Thymus (tissue), 11 donors: ENCODE data around the gene HNRNPDL. TPM values are rescaled to one million over a fixed set of nuclear protein-coding genes. Genes with fewer than 3 reads are reported as not detected.

Experiments
- DNase-seq, 9 donors: peaks; one replicate each; pipeline ENCODE4 v3.0.0-alpha.2; 2013; ENCODE audit warnings: low spot score in 9 of 9, low read depth in 6 of 9, missing footprints in 1 of 9
- H3K27ac ChIP-seq, 2 donors: one replicate each; pipeline ENCODE4 v1.5.1; 2013; ENCODE audit warnings: control low read depth in 1 of 2, low read depth in 1 of 2, low read length in 1 of 2, mild to moderate bottlenecking in 1 of 2, moderate library complexity in 1 of 2
- H3K27me3 ChIP-seq, 2 donors: one replicate each; pipeline ENCODE4 v1.5.1; 2013; ENCODE audit warnings: low read length in 1 of 2; ENCODE audit not compliant: control insufficient read depth in 2 of 2, insufficient read depth in 1 of 2
- H3K36me3 ChIP-seq, 2 donors: one replicate each; pipeline ENCODE4 v1.5.1; 2013; ENCODE audit warnings: low read length in 1 of 2, mild to moderate bottlenecking in 1 of 2, moderate library complexity in 1 of 2; ENCODE audit not compliant: control insufficient read depth in 2 of 2, insufficient read depth in 2 of 2
- H3K4me1 ChIP-seq, 2 donors: one replicate each; pipeline ENCODE4 v1.5.1; 2013; ENCODE audit warnings: low read length in 2 of 2; ENCODE audit not compliant: control insufficient read depth in 2 of 2, insufficient read depth in 2 of 2
- H3K4me3 ChIP-seq, 2 donors: one replicate each; pipeline ENCODE4 v1.5.1; 2013; ENCODE audit warnings: low read length in 2 of 2, control low read depth in 1 of 2, mild to moderate bottlenecking in 1 of 2
- H3K9me3 ChIP-seq, 2 donors: one replicate each; pipeline ENCODE4 v1.5.1; 2013; ENCODE audit warnings: low read length in 1 of 2, mild to moderate bottlenecking in 1 of 2; ENCODE audit not compliant: control insufficient read depth in 2 of 2, insufficient read depth in 1 of 2
- WGBS: extraction: QIAGEN DNeasy Blood & Tissue Kit; methylation state at CpG from one replicate; pipeline ENCODE4 v1.1.7; 2013; 5-methylcytosine and 5-hydroxymethylcytosine counted together
- polyA plus RNA-seq: library from polyadenylated mRNA; stranded (reverse); fragments of 200-250 nt; gene quantifications from one replicate; pipeline ENCODE4 v1.2.3, GENCODE V29; 2013
- total RNA-seq: library from RNA; stranded (reverse); fragments of 120-200 nt; gene quantifications from one replicate; pipeline ENCODE4 v1.2.4, GENCODE V29; 2013
- donor health status: healthy.

HNRNPDL gene
- total and polyA plus RNA-seq, 2 donors = 279 to 341 TPM

GRCh38 chr4:82467471-82467870 lies 37.2 kb upstream of the HNRNPDL start:
- DNase-seq = no peak
- Histone ChIP-seq H3K4me1 (no peaks in the 10 kb centered on the region), H3K9me3 (no peaks in the 10 kb centered on the region), H3K27me3 (no peaks in the 10 kb centered on the region), H3K27ac (no peak overlapping the region), H3K36me3 (peaks cover 11 to 20% of the 10 kb centered on the region in 2 donors), H3K4me3 (no peak overlapping the region)
- 64% methylated on average over 3 of the region's 3 CpGs for WGBS

- DNase-seq = no peak
- Histone ChIP-seq H3K36me3 (peaks cover 24 to 43% of the 10 kb centered on the region in 2 donors), H3K4me3 (no peak overlapping the region), H3K4me1 (no peaks in the 10 kb centered on the region), H3K27ac (no peak overlapping the region), H3K27me3 (no peaks in the 10 kb centered on the region), H3K9me3 (no peaks in the 10 kb centered on the region)
- 99% methylated on average over 1 of the region's 1 CpG for WGBS
These were observed 33.0 kb upstream of the HNRNPDL start for GRCh38 chr4:82463221-82463620.

- Histone ChIP-seq H3K27me3 (no peaks in the 10 kb centered on the region), H3K36me3 (peaks cover 29 to 45% of the 10 kb centered on the region in 2 donors), H3K4me3 (no peak overlapping the region), H3K9me3 (no peaks in the 10 kb centered on the region), H3K27ac (no peak overlapping the region), H3K4me1 (no peaks in the 10 kb centered on the region)
- 23% methylated on average over 7 of the region's 7 CpGs for WGBS
- DNase-seq = peak; percentile 60 to 91 (median 80)
These were observed 32.2 kb upstream of the HNRNPDL start for GRCh38 chr4:82462415-82462831.

- Histone ChIP-seq H3K4me1 (no peaks in the 10 kb centered on the region), H3K27me3 (no peaks in the 10 kb centered on the region), H3K4me3 (no peak overlapping the region), H3K36me3 (peaks cover 33 to 48% of the 10 kb centered on the region in 2 donors), H3K27ac (no peak overlapping the region), H3K9me3 (no peaks in the 10 kb centered on the region)
- no peak for DNase-seq
- 96% methylated on average over 2 of the region's 2 CpGs for WGBS
These were observed 31.4 kb upstream of the HNRNPDL start for GRCh38 chr4:82461710-82462109.

- Histone ChIP-seq H3K9me3 (no peaks in the 10 kb centered on the region), H3K36me3 (peaks cover 31 to 67% of the 10 kb centered on the region in 2 donors)
- WGBS = 98% methylated on average over 2 of the region's 2 CpGs
These were observed 28.5 kb upstream of the HNRNPDL start for GRCh38 chr4:82458729-82459128.

GRCh38 chr4:82457266-82457665 lies 27.0 kb upstream of the HNRNPDL start:
- H3K36me3 ChIP-seq = peaks cover 35 to 67% of the 10 kb centered on the region in 2 donors
- DNase-seq = no peak
- H3K4me3 ChIP-seq = no peak overlapping the region
- H3K9me3 ChIP-seq = no peaks in the 10 kb centered on the region
- H3K27me3 ChIP-seq = no peaks in the 10 kb centered on the region
- no peak overlapping the region for H3K27ac ChIP-seq
- H3K4me1 ChIP-seq = no peaks in the 10 kb centered on the region
- 97% methylated on average over 7 of the region's 7 CpGs for WGBS

More at GRCh38 chr4:82458729-82459128, 28.5 kb upstream of the HNRNPDL start:
- Histone ChIP-seq H3K4me3 (no peak overlapping the region), H3K27ac (no peak overlapping the region), H3K4me1 (no peaks in the 10 kb centered on the region), H3K27me3 (no peaks in the 10 kb centered on the region)
- no peak for DNase-seq

- Histone ChIP-seq H3K27me3 (no peaks in the 10 kb centered on the region), H3K36me3 (peaks cover 33 to 72% of the 10 kb centered on the region in 2 donors), H3K4me1 (no peaks in the 10 kb centered on the region), H3K27ac (no peak overlapping the region), H3K9me3 (no peaks in the 10 kb centered on the region), H3K4me3 (no peak overlapping the region)
- 98% methylated on average over 7 of the region's 7 CpGs for WGBS
- no peak for DNase-seq
These were observed 21.8 kb upstream of the HNRNPDL start for GRCh38 chr4:82452026-82452425.

GRCh38 chr4:82450966-82451755 lies 20.9 kb upstream of the HNRNPDL start:
- no peaks in the 10 kb centered on the region for H3K9me3 ChIP-seq
- DNase-seq = no peak
- WGBS = 95% methylated on average over 13 of the region's 13 CpGs
- no peak overlapping the region for H3K27ac ChIP-seq
- no peak overlapping the region for H3K4me3 ChIP-seq
- no peaks in the 10 kb centered on the region for H3K27me3 ChIP-seq
- H3K4me1 ChIP-seq = no peaks in the 10 kb centered on the region
- peaks cover 32 to 66% of the 10 kb centered on the region in 2 donors for H3K36me3 ChIP-seq

- H3K4me1 ChIP-seq = no peaks in the 10 kb centered on the region
- H3K36me3 ChIP-seq = peaks cover 31 to 43% of the 10 kb centered on the region in 2 donors
- no peaks in the 10 kb centered on the region for H3K27me3 ChIP-seq
- 99% methylated on average over 1 of the region's 1 CpG for WGBS
- no peak for DNase-seq
- H3K4me3 ChIP-seq = no peak overlapping the region
- H3K27ac ChIP-seq = no peak overlapping the region
- H3K9me3 ChIP-seq = no peaks in the 10 kb centered on the region
These were observed 17.6 kb upstream of the HNRNPDL start for GRCh38 chr4:82447886-82448285.
